Activated CD8-positive, alpha-beta memory T cell treated with anti-CD3 and anti-CD28 coated beads, Interleukin-2, amount 10 ng/mL, durations not matched to agents 7 days and 5 days (primary cell): Measurements from ENCODE around the gene LRRN2. TPM values are rescaled to one million over a fixed set of nuclear protein-coding genes. Genes with fewer than 3 reads are reported as not detected.

Source experiments
- ATAC-seq: fragments of 150-1000 bp; cut with Tn5 transposase; one replicate; pipeline ENCODE4 v1.10.0; 2021; ENCODE audit warnings: moderate library complexity
- CTCF ChIA-PET: fragments of 350-600 bp; sonication (Branson Sonifier 250); formaldehyde crosslinking; loops from one replicate; lab custom pipeline; 2021; ENCODE audit warnings: antibody characterized with exemption; lab: Charles Lee
- DNase-seq: peaks from one replicate; pipeline ENCODE4 v3.0.0-alpha.2; 2020
- H3K27ac Mint-ChIP-seq: one replicate; pipeline ENCODE4 v1.8.0; 2021; ENCODE audit warnings: mild to moderate bottlenecking, mixed read lengths
- H3K27me3 Mint-ChIP-seq: one replicate; pipeline ENCODE4 v1.8.0; 2021; ENCODE audit warnings: mixed read lengths
- H3K36me3 Mint-ChIP-seq: one replicate; pipeline ENCODE4 v1.8.0; 2021; ENCODE audit warnings: mild to moderate bottlenecking, mixed read lengths
- H3K4me1 Mint-ChIP-seq: one replicate; pipeline ENCODE4 v1.8.0; 2021; ENCODE audit warnings: mixed read lengths
- H3K4me3 Mint-ChIP-seq: one replicate; pipeline ENCODE4 v1.8.0; 2021; ENCODE audit warnings: mild to moderate bottlenecking, moderate library complexity, mixed read lengths
- H3K9me3 Mint-ChIP-seq: one replicate; pipeline ENCODE4 v1.8.0; 2022; ENCODE audit warnings: low read depth, mixed read lengths
- total RNA-seq, 2 experiments: library from RNA; stranded (reverse); gene quantifications; one replicate each; pipeline ENCODE4 v1.2.3, GENCODE V29; 2021

LRRN2 gene
- total RNA-seq, 2 experiments from 2014 or later, result not detected

DNA sequence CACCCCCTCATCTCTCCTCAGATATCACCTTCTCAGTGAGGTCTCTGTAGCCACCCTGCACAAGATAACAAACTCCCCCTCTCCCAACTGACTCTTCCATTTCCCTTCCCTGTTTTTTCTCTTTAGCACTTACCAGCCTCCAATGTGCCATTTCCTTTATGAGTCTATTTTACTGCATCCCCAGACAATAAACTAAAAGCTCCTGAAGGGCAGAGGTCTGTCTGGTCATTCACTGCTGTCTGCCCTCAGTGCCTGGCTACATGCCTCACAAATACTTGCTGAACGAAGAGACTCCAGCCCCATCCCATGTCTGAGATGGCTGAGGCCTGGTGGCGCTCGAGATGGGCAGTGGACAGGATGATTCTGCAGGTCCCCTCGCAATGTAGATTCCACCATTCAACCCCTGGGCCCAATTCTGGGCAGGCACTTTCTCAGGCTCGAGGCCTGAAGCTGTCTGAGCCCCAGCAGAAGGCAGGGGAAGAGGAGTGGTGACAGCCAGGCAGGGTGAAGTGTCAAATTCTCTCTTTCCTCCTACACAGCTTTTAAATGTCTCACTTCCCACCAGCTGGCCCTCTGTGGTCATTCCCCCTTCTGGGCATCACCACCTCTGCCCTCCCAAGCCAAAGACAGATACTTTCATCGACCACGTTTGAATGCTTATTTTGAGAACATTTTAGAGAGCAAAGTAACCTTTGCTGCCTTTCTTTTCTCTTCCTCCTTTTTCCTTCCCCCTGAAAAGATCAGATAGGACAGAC lies 6.6 kb downstream of the LRRN2 start:
- ATAC-seq (no peak), DNase-seq (no peak)
- no peak overlapping the region for H3K4me3 Mint-ChIP-seq
- H3K27me3 Mint-ChIP-seq, result peaks cover 34% of the 10 kb centered on the region
- H3K27ac Mint-ChIP-seq, result no peak overlapping the region
- no peaks in the 10 kb centered on the region for H3K4me1 Mint-ChIP-seq
- no peaks in the 10 kb centered on the region for H3K36me3 Mint-ChIP-seq
- no peaks in the 10 kb centered on the region for H3K9me3 Mint-ChIP-seq
- CTCF ChIA-PET, result interaction anchor here (1.5 kb wide), 1 partner anchor 113 kb away, joined by 4 read pairs; no protein-coding TSS in a partner anchor

DNA sequence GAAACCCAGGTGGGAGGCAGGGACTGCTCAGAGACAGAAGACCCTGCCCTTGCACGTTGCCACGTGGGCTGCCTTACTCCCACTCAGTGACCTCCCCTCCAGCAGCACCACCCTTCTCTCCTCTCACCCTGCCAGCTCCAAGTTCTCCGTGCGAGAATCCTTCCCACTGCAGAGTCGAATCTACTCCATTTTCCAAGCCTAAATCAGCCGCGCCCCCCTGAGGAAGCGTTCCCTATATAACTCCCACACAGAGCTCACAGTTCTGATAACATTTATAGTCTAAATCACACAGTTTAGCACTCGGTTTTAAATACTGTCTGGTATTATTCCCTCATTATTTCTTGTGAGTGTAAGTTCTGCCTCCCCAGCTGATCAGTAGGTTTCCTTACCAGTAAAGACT lies 7.7 kb downstream of the LRRN2 start:
- Mint-ChIP-seq H3K27me3 (peaks cover 27% of the 10 kb centered on the region), H3K27ac (no peak overlapping the region), H3K9me3 (no peaks in the 10 kb centered on the region), H3K36me3 (no peaks in the 10 kb centered on the region), H3K4me3 (no peak overlapping the region), H3K4me1 (no peaks in the 10 kb centered on the region)
- ATAC-seq, result no peak
- no peak for DNase-seq
- CTCF ChIA-PET, result interaction anchor here (1.0 kb wide), 1 partner anchor 114 kb away, joined by 3 read pairs; no protein-coding TSS in a partner anchor

DNA sequence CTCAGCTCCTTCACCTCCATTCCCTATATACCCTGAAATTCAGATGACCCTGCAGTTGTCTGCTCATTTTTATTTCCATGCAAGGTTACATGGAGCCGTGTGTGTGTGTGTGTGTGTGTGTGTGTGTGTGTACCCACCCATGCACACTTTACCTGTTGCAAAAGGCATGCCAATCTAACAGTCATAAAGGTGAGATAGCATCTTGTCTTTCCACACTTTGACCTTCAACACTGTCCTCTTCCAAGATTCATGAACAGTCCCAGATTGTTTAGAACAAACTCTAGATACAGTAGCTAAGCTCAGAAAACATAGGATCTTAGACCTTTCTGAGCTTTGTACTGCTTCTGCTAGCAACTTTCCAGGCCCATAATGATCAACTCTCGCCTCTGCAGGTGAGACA lies 9.5 kb downstream of the LRRN2 start:
- CTCF ChIA-PET, result no interaction called here
- DNase-seq, result no peak
- no peak for ATAC-seq
- Mint-ChIP-seq H3K27ac (no peak overlapping the region), H3K27me3 (peaks cover 15% of the 10 kb centered on the region), H3K36me3 (no peaks in the 10 kb centered on the region), H3K4me3 (no peak overlapping the region), H3K4me1 (no peaks in the 10 kb centered on the region), H3K9me3 (no peaks in the 10 kb centered on the region)

DNA sequence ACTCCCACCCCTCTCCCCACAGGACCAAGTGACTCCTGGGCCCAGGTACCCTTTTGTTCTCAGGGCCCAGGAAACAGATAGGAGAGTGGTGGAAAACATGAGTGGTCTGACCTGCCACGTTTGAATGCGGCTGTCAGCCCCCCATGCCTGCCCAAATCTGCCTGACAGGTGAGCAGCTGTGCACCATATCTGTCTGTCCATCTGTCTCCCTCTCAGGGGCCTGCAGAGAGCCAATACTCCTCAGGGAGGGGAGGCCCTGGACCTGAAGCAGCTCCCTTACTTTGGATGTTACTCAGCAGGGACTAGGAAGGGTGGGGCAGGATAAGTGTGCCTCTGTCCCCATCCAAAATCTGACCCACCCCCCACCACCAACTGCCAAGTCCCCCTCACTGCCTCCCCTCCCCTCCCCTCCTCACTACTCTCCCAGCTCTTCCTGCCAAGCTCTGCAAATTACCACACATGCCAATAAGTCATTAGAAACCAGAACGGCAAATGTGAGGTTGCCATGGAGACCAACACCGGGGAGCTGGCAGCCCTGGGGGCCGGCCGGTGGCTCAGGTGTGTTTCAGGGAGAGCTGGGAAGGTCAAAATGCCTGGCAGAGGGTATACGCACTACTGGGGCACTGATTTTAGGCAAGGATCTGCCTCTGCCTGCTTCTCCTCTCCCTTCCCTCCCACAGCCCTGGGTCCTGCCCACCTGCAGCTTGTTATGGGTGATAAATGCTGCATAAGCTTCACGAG lies 11.5 kb downstream of the LRRN2 start:
- H3K4me3 Mint-ChIP-seq, result no peak overlapping the region
- H3K27me3 Mint-ChIP-seq, result peaks cover 8% of the 10 kb centered on the region
- H3K36me3 Mint-ChIP-seq, result no peaks in the 10 kb centered on the region
- no peaks in the 10 kb centered on the region for H3K9me3 Mint-ChIP-seq
- no peak overlapping the region for H3K27ac Mint-ChIP-seq
- DNase-seq, result no peak
- CTCF ChIA-PET, result no interaction called here
- no peak for ATAC-seq
- H3K4me1 Mint-ChIP-seq, result no peaks in the 10 kb centered on the region

DNA sequence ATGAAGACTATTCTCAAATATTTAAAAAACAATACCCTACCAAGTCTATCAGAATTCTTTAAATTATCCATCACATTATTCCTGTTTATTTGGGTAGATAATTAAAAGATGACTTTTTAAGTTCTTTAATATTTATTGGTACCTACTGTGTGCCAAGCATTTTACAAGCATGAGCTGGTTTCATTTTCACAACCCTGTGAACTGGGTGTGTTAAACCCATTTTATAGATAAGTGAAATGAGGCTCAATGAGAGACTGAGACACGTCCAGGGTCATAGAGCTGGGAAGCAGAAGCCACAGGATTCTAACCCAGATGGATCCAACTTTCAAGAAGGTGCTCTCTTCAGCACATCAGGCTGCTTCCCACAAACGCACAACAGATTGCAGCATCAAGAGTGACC lies 12.3 kb downstream of the LRRN2 start:
- no peaks in the 10 kb centered on the region for H3K9me3 Mint-ChIP-seq
- H3K4me3 Mint-ChIP-seq, result no peak overlapping the region
- H3K4me1 Mint-ChIP-seq, result no peaks in the 10 kb centered on the region
- H3K27ac Mint-ChIP-seq, result no peak overlapping the region
- no peak for DNase-seq
- CTCF ChIA-PET, result no interaction called here
- H3K27me3 Mint-ChIP-seq, result peaks cover 2% of the 10 kb centered on the region
- no peak for ATAC-seq
- H3K36me3 Mint-ChIP-seq, result no peaks in the 10 kb centered on the region

DNA sequence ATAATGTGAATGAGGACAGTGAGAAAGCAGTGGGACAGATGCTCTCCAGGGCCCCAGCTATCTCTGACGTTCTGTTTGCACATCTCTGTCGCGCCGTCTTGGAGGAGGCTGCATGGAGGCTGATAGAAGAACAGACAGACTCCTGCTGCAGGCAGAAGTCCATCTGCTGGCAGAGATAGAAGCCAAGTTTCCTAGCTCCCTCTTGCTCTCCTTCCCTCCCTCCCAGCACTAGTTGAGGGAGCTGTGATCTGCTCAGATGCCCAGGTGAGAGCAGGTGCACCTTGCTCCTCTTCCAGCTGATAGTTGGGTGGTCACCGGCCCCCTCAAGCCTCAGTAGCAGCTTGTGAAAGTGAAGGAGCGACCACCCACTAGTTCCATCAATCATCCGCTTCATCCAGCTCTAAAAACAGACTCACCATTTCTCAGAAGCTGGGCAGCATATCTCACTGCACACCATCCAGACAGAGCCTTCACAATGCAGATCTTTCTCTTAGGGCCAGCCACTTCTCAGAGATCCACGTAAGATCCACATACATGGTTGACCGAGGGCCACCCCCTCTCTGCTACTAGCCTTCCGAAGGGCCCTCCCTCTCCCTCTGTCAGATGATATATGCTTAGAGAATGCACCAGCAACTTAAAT lies 12.9 kb downstream of the LRRN2 start:
- no peak for DNase-seq

DNA sequence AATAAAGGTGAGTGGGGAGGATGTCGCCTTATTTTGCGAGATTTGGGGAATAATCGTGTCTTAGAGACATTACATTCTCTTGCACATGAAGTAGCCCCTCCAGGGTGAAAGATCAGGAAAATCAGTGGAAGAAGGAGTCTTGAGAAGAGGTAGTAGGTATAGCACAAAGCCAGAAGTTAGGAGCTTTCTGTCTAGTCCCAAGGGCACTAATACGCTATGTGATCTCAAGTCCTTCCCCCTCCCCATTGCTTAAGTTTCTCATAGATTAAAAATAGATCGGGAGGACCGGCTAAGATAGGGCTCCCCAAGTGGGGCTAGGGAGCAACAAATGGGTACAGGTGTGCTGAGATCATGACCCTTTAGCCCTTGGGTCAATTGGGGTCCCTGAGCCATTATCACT lies 13.5 kb downstream of the LRRN2 start:
- Mint-ChIP-seq H3K4me1 (no peaks in the 10 kb centered on the region), H3K9me3 (no peaks in the 10 kb centered on the region), H3K27ac (no peak overlapping the region), H3K27me3 (no peaks in the 10 kb centered on the region), H3K4me3 (no peak overlapping the region), H3K36me3 (no peaks in the 10 kb centered on the region)
- DNase-seq (no peak), ATAC-seq (no peak)
- CTCF ChIA-PET, result interaction anchor here (1.2 kb wide), 1 partner anchor 135 kb away, joined by 6 read pairs; no protein-coding TSS in a partner anchor

More for the DNA sequence above, 12.9 kb downstream of the LRRN2 start:
- CTCF ChIA-PET, result interaction anchor here (1.2 kb wide), 1 partner anchor 134 kb away, joined by 6 read pairs; no protein-coding TSS in a partner anchor
- no peak for ATAC-seq
- H3K4me3 Mint-ChIP-seq, result no peak overlapping the region
- H3K4me1 Mint-ChIP-seq, result no peaks in the 10 kb centered on the region
- no peaks in the 10 kb centered on the region for H3K27me3 Mint-ChIP-seq
- no peaks in the 10 kb centered on the region for H3K36me3 Mint-ChIP-seq
- no peaks in the 10 kb centered on the region for H3K9me3 Mint-ChIP-seq
- H3K27ac Mint-ChIP-seq, result no peak overlapping the region

DNA sequence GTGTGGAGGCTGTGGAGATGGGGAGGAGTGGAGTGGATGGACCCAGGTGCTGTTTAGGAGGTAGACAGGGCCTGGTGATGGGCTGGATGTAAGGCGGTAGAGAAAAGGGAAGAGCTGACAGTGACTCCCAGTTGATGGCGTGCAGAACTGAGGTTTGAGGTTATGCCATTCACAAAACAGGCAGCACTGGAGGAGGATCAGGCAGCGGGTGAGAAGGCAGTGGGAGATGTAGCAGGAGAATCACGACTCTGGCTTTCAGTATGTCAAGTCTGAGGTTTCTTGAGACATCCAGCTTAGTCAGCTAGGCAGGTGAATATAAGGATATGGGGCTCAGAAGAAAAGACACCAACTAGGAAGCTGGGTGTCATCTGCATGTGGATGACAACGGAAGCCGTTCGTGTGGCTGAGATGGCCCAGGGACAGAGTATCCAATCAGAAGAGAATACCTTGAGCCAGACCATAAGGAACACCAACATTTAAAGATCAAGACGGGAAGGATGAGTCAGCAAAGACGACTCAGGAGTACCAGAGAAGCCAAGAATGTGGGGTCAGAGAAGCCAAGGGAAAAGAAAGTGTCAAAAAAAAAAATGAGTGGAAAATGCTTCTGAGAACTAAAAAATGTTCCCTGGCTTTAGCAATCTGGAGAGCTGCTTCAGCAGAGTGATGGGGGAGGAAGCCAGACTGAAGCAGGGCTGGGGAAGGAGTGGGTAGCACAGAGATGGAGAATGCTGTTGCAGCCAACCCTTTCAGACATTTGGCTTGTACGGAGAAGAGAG lies 15.2 kb downstream of the LRRN2 start:
- CTCF ChIA-PET, result interaction anchor here (0.9 kb wide), 1 partner anchor 137 kb away, joined by 4 read pairs; no protein-coding TSS in a partner anchor
- H3K27ac Mint-ChIP-seq, result no peak overlapping the region

DNA sequence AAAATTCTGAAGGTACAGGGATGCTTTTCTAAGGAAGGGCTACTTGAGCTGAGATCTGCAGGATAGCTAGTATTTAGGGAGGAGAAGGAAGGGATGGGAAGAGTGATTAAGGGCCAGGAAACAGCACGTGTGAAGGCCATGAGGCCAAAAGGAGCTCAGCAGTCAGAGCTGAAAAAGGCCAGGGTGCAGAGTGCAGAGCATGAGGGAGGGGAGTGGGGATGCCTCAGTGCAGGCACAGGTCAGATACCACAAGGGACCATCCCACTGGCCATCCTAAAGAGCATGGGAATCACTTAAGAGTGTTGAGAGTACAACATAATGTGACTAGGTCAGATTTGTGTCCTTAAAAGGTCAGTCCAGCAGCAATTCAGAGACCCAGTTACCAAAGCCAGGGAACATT lies 16.0 kb downstream of the LRRN2 start:
- CTCF ChIA-PET, result interaction anchor here (1.7 kb wide), 1 partner anchor 122 kb away, joined by 5 read pairs; no protein-coding TSS in a partner anchor

More for the DNA sequence above, 15.2 kb downstream of the LRRN2 start:
- Mint-ChIP-seq H3K27me3 (no peaks in the 10 kb centered on the region), H3K4me1 (no peaks in the 10 kb centered on the region), H3K36me3 (no peaks in the 10 kb centered on the region), H3K4me3 (no peak overlapping the region), H3K9me3 (no peaks in the 10 kb centered on the region)
- ATAC-seq (no peak), DNase-seq (no peak)

DNA sequence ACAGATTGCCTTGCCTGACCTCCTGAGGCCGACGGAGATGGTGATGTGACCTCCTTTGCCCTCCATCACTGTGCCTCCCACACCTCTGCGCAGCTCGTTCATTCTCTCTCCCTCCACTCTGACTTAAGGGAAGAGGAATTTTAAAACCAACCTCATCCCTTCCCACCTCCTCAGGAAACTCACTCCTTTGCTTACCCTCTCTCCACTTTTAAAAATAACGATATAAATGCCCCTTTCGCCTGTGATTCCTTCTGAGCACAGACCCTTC lies 21.2 kb downstream of the LRRN2 start:
- Mint-ChIP-seq H3K27ac (no peak overlapping the region), H3K4me3 (no peak overlapping the region), H3K4me1 (no peaks in the 10 kb centered on the region), H3K27me3 (peaks cover 16% of the 10 kb centered on the region), H3K9me3 (no peaks in the 10 kb centered on the region), H3K36me3 (no peaks in the 10 kb centered on the region)
- DNase-seq (no peak), ATAC-seq (no peak)
- CTCF ChIA-PET, result interaction anchor here (0.7 kb wide), 1 partner anchor 142 kb away, joined by 3 read pairs; no protein-coding TSS in a partner anchor

More for the DNA sequence above, 16.0 kb downstream of the LRRN2 start:
- Mint-ChIP-seq H3K4me3 (no peak overlapping the region), H3K4me1 (no peaks in the 10 kb centered on the region), H3K36me3 (no peaks in the 10 kb centered on the region), H3K27me3 (peaks cover 3% of the 10 kb centered on the region), H3K9me3 (no peaks in the 10 kb centered on the region), H3K27ac (no peak overlapping the region)
- no peak for ATAC-seq
- no peak for DNase-seq

DNA sequence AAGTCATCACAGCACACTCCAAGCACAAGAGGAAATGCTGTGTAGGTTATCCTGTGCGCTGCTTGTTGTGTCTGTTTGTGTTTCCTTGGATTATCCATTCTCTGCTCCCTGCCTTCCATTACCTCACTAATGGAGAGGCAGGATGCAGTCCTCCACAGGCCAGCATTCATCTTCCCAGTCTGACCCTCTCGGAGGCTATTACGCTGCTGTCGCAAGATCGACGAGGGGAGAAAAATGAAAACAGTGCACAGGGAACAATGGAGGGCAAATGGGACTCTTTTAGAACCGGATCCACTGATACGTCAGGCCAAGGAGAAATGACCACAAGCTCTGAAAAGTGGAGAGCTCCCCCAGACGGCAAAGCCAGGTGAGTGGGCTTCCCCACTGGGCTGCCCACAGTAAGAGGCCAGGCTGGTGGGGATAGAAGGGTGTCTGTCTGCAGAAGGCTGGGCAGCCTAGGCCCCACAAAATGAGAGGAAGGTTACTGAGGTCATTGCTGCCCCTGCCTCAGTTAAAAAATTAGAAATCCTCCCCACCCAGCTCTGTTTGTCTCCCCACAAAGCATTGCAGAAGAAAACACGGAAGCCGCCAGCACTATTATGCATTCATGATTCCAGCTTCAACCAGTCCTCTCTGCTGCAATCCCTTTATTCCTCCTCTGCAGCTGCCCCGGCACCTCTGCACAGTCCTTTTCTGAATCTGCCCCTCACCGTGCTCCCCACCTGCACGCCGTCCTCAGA lies 21.7 kb downstream of the LRRN2 start:
- H3K27ac Mint-ChIP-seq, result no peak overlapping the region

DNA sequence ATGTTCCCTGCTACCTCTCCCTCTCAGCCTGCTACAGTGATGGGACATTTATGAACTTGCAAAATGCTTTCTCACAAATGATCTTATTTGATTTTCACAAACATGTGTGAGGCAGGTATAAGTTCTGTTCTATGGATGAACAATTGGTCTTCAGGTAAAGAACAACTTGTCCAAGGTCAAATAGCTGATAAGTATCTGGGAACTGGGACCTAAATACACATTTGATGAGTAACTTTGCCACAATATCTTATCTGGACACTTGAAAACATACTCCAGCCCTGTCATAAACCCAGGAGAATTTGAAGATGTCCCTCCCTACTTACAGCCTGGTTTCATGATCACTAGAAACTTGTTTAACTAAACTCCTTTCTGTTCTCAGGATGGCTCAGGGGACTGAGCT lies 23.0 kb downstream of the LRRN2 start:
- CTCF ChIA-PET, result no interaction called here
- Mint-ChIP-seq H3K9me3 (no peaks in the 10 kb centered on the region), H3K36me3 (no peaks in the 10 kb centered on the region), H3K4me1 (no peaks in the 10 kb centered on the region), H3K27me3 (peaks cover 19% of the 10 kb centered on the region), H3K27ac (no peak overlapping the region), H3K4me3 (no peak overlapping the region)
- no peak for DNase-seq
- no peak for ATAC-seq

More for the DNA sequence above, 21.7 kb downstream of the LRRN2 start:
- H3K9me3 Mint-ChIP-seq, result no peaks in the 10 kb centered on the region
- peaks cover 16% of the 10 kb centered on the region for H3K27me3 Mint-ChIP-seq
- H3K4me3 Mint-ChIP-seq, result no peak overlapping the region
- no peaks in the 10 kb centered on the region for H3K4me1 Mint-ChIP-seq
- no peak for ATAC-seq
- CTCF ChIA-PET, result interaction anchor here (0.7 kb wide), 1 partner anchor 143 kb away, joined by 3 read pairs; no protein-coding TSS in a partner anchor
- H3K36me3 Mint-ChIP-seq, result no peaks in the 10 kb centered on the region
- DNase-seq, result no peak
